Measurements from ENCODE around the gene STX1B.

STX1B gene

GRCh38 chr16:31006086-31006385, 4.4 kb downstream of the STX1B start:
- Histone ChIP-seq H3K9ac (ENCODE audit: low read length) (no peak overlapping the region), H4K8ac (ENCODE audit: low read depth, low read length) (no peak overlapping the region), H3K79me2 (ENCODE audit: control insufficient read depth, insufficient read depth, low read length, poor library complexity) (no peaks in the 10 kb centered on the region), H3K18ac (ENCODE audit: low read length) (no peak overlapping the region), H3K4me3 (ENCODE audit: low read depth, low read length) (no peak overlapping the region), H2AK5ac (ENCODE audit: low read length) (no peak overlapping the region), H2BK5ac (ENCODE audit: low read depth, low read length, poor library complexity) (no peak overlapping the region), H3K36me3 (ENCODE audit: control insufficient read depth in 1 of 2, insufficient read depth in 2 of 2, low read length in 2 of 2) (no peaks in the 10 kb centered on the region), H3K9me3 (ENCODE audit: insufficient read depth, low read depth, low read length) (peaks cover 6% of the 10 kb centered on the region), H2BK120ac (ENCODE audit: insufficient read depth, low read length, poor library complexity) (no peak overlapping the region), H3K4me1 (ENCODE audit: control insufficient read depth in 1 of 2, insufficient read depth in 2 of 2, low read length in 2 of 2) (peaks cover 8 to 9% of the 10 kb centered on the region in 2 experiments), H3K79me1 (ENCODE audit: low read length) (no peaks in the 10 kb centered on the region), H4K91ac (ENCODE audit: low read depth, low read length) (no peak overlapping the region), H3K23ac (ENCODE audit: low read length) (no peak overlapping the region), H2AFZ (ENCODE audit: insufficient read depth, low read length, poor library complexity) (no peak overlapping the region), H3K14ac (ENCODE audit: low read length) (no peak overlapping the region), H3K4ac (ENCODE audit: low read depth, low read length) (no peak overlapping the region), H2BK12ac (ENCODE audit: low read length) (no peak overlapping the region), H3K4me2 (ENCODE audit: low read length) (no peak overlapping the region), H3K27me3 (ENCODE audit: insufficient read depth, low read length) (peaks cover 9% of the 10 kb centered on the region), H4K12ac (ENCODE audit: low read depth, low read length) (no peak overlapping the region), H3K27ac (ENCODE audit: low read depth, low read length) (no peak overlapping the region)
- no peak for DNase-seq
- no CpG with 5 or more reads among the region's 7 CpGs for WGBS (ENCODE audit: extremely low coverage, insufficient coverage, insufficient read length)

GRCh38 chr16:31005350-31006085, 4.9 kb downstream of the STX1B start:
- Histone ChIP-seq H4K12ac (ENCODE audit: low read depth, low read length) (no peak overlapping the region), H3K18ac (ENCODE audit: low read length) (no peak overlapping the region), H3K14ac (ENCODE audit: low read length) (no peak overlapping the region), H4K8ac (ENCODE audit: low read depth, low read length) (no peak overlapping the region), H3K27me3 (ENCODE audit: insufficient read depth, low read length) (peaks cover 5% of the 10 kb centered on the region), H3K36me3 (ENCODE audit: control insufficient read depth in 1 of 2, insufficient read depth in 2 of 2, low read length in 2 of 2) (no peaks in the 10 kb centered on the region), H3K4me3 (ENCODE audit: low read depth, low read length) (no peak overlapping the region), H2BK120ac (ENCODE audit: insufficient read depth, low read length, poor library complexity) (no peak overlapping the region), H4K91ac (ENCODE audit: low read depth, low read length) (no peak overlapping the region), H3K23ac (ENCODE audit: low read length) (no peak overlapping the region), H3K9me3 (ENCODE audit: insufficient read depth, low read depth, low read length) (peaks cover 6% of the 10 kb centered on the region), H3K79me2 (ENCODE audit: control insufficient read depth, insufficient read depth, low read length, poor library complexity) (no peaks in the 10 kb centered on the region), H3K79me1 (ENCODE audit: low read length) (no peaks in the 10 kb centered on the region), H2AK5ac (ENCODE audit: low read length) (no peak overlapping the region), H3K4ac (ENCODE audit: low read depth, low read length) (no peak overlapping the region), H3K4me2 (ENCODE audit: low read length) (no peak overlapping the region), H2AFZ (ENCODE audit: insufficient read depth, low read length, poor library complexity) (no peak overlapping the region), H2BK5ac (ENCODE audit: low read depth, low read length, poor library complexity) (no peak overlapping the region), H3K27ac (ENCODE audit: low read depth, low read length) (no peak overlapping the region), H2BK12ac (ENCODE audit: low read length) (no peak overlapping the region), H3K9ac (ENCODE audit: low read length) (no peak overlapping the region), H3K4me1 (ENCODE audit: control insufficient read depth in 1 of 2, insufficient read depth in 2 of 2, low read length in 2 of 2) (peaks cover 8 to 9% of the 10 kb centered on the region in 2 experiments)
- DNase-seq, result no peak
- WGBS (ENCODE audit: extremely low coverage, insufficient coverage, insufficient read length), result no CpG with 5 or more reads among the region's 16 CpGs

- Histone ChIP-seq H3K14ac (ENCODE audit: low read length) (no peak overlapping the region), H3K4me3 (ENCODE audit: low read depth, low read length) (peak overlapping the region; percentile 29), H3K4me1 (ENCODE audit: control insufficient read depth in 1 of 2, insufficient read depth in 2 of 2, low read length in 2 of 2) (peaks cover 8 to 9% of the 10 kb centered on the region in 2 experiments), H2BK12ac (ENCODE audit: low read length) (no peak overlapping the region), H2AK5ac (ENCODE audit: low read length) (no peak overlapping the region), H2BK5ac (ENCODE audit: low read depth, low read length, poor library complexity) (no peak overlapping the region), H3K27me3 (ENCODE audit: insufficient read depth, low read length) (peaks cover under 1% of the 10 kb centered on the region), H3K36me3 (ENCODE audit: control insufficient read depth in 1 of 2, insufficient read depth in 2 of 2, low read length in 2 of 2) (no peaks in the 10 kb centered on the region), H3K9me3 (ENCODE audit: insufficient read depth, low read depth, low read length) (peaks cover 4% of the 10 kb centered on the region), H4K8ac (ENCODE audit: low read depth, low read length) (no peak overlapping the region), H4K12ac (ENCODE audit: low read depth, low read length) (no peak overlapping the region), H3K79me2 (ENCODE audit: control insufficient read depth, insufficient read depth, low read length, poor library complexity) (no peaks in the 10 kb centered on the region), H2BK120ac (ENCODE audit: insufficient read depth, low read length, poor library complexity) (no peak overlapping the region), H3K4me2 (ENCODE audit: low read length) (no peak overlapping the region), H3K4ac (ENCODE audit: low read depth, low read length) (no peak overlapping the region), H4K91ac (ENCODE audit: low read depth, low read length) (no peak overlapping the region), H3K79me1 (ENCODE audit: low read length) (no peaks in the 10 kb centered on the region), H3K9ac (ENCODE audit: low read length) (no peak overlapping the region), H3K23ac (ENCODE audit: low read length) (no peak overlapping the region), H3K27ac (ENCODE audit: low read depth, low read length) (no peak overlapping the region), H3K18ac (ENCODE audit: low read length) (no peak overlapping the region), H2AFZ (ENCODE audit: insufficient read depth, low read length, poor library complexity) (no peak overlapping the region)
- no peak for DNase-seq
- no CpG with 5 or more reads among the region's 2 CpGs for whole genome bisulfite sequencing (ENCODE audit: extremely low coverage, insufficient coverage, insufficient read length)
Observed at GRCh38 chr16:31004658-31005057, 5.8 kb downstream of the STX1B start.

- H2BK5ac ChIP-seq (ENCODE audit: low read depth, low read length, poor library complexity), result no peak overlapping the region
Observed at GRCh38 chr16:31003744-31004143, 6.7 kb downstream of the STX1B start.

More at GRCh38 chr16:31003744-31004143, 6.7 kb downstream of the STX1B start:
- no peaks in the 10 kb centered on the region for H3K79me1 ChIP-seq (ENCODE audit: low read length)
- peaks cover 1% of the 10 kb centered on the region for H3K9me3 ChIP-seq (ENCODE audit: insufficient read depth, low read depth, low read length)
- H2BK120ac ChIP-seq (ENCODE audit: insufficient read depth, low read length, poor library complexity), result no peak overlapping the region
- H2AFZ ChIP-seq (ENCODE audit: insufficient read depth, low read length, poor library complexity), result no peak overlapping the region
- H2AK5ac ChIP-seq (ENCODE audit: low read length), result no peak overlapping the region
- H4K8ac ChIP-seq (ENCODE audit: low read depth, low read length), result no peak overlapping the region
- H4K12ac ChIP-seq (ENCODE audit: low read depth, low read length), result no peak overlapping the region
- no peak overlapping the region for H3K4me2 ChIP-seq (ENCODE audit: low read length)
- WGBS (ENCODE audit: extremely low coverage, insufficient coverage, insufficient read length), result no CpG with 5 or more reads among the region's 6 CpGs
- no peak overlapping the region for H3K23ac ChIP-seq (ENCODE audit: low read length)
- no peak overlapping the region for H3K4me3 ChIP-seq (ENCODE audit: low read depth, low read length)
- no peak overlapping the region for H3K9ac ChIP-seq (ENCODE audit: low read length)
- H3K4me1 ChIP-seq (ENCODE audit: control insufficient read depth in 1 of 2, insufficient read depth in 2 of 2, low read length in 2 of 2), result peaks cover 8 to 9% of the 10 kb centered on the region in 2 experiments
- H3K79me2 ChIP-seq (ENCODE audit: control insufficient read depth, insufficient read depth, low read length, poor library complexity), result no peaks in the 10 kb centered on the region
- no peak overlapping the region for H3K4ac ChIP-seq (ENCODE audit: low read depth, low read length)
- no peak overlapping the region for H3K27ac ChIP-seq (ENCODE audit: low read depth, low read length)
- H4K91ac ChIP-seq (ENCODE audit: low read depth, low read length), result no peak overlapping the region
- no peaks in the 10 kb centered on the region for H3K36me3 ChIP-seq (ENCODE audit: control insufficient read depth in 1 of 2, insufficient read depth in 2 of 2, low read length in 2 of 2)
- no peaks in the 10 kb centered on the region for H3K27me3 ChIP-seq (ENCODE audit: insufficient read depth, low read length)
- H2BK12ac ChIP-seq (ENCODE audit: low read length), result no peak overlapping the region
- H3K14ac ChIP-seq (ENCODE audit: low read length), result no peak overlapping the region
- no peak for DNase-seq
- no peak overlapping the region for H3K18ac ChIP-seq (ENCODE audit: low read length)
